Peyer's patch (tissue), 4 donors: ENCODE measurements around the gene PPTC7.

ENCODE experiments used
- POLR2A ChIP-seq, 2 donors: fragments of 450-650 bp; IDR thresholded peaks; one replicate each; pipeline ENCODE4 v1.5.1; 2017; ENCODE audit warnings: antibody characterized with exemption in 2 of 2, mild to moderate bottlenecking in 2 of 2, moderate library complexity in 2 of 2
- TF ChIP-seq, protein P1 (sequence below), 6 experiments: fragments of 450-650 bp in 4 of 6; fragments of 200-600 bp in 2 of 6; sonication (generic) in 1 of 6; IDR thresholded peaks; one replicate each; pipeline ENCODE4 v1.5.1; 2017 to 2019; ENCODE audit warnings: antibody characterized with exemption in 6 of 6, mild to moderate bottlenecking in 3 of 6, moderate library complexity in 1 of 6

DNA sequence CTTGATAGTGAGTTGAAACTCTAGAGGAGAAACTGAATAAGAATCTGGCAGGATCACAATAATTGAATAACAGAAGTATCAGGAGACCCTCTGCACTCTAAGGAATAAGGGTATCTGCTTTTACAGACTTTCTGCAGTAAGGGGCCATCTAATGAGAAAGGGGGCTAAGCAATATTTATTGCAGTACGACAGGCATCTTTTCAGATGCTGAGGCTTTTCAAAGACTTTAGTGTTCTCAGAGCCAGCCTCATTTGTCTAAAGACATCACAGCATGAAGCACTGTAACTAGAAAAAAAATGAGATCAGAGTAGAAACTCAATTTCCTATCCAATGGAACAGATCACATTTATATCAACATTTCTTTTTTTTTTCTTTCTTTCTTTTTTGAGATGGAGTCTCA is 22.2 kb downstream of the PPTC7 start:
- TF ChIP-seq, protein P1, sequence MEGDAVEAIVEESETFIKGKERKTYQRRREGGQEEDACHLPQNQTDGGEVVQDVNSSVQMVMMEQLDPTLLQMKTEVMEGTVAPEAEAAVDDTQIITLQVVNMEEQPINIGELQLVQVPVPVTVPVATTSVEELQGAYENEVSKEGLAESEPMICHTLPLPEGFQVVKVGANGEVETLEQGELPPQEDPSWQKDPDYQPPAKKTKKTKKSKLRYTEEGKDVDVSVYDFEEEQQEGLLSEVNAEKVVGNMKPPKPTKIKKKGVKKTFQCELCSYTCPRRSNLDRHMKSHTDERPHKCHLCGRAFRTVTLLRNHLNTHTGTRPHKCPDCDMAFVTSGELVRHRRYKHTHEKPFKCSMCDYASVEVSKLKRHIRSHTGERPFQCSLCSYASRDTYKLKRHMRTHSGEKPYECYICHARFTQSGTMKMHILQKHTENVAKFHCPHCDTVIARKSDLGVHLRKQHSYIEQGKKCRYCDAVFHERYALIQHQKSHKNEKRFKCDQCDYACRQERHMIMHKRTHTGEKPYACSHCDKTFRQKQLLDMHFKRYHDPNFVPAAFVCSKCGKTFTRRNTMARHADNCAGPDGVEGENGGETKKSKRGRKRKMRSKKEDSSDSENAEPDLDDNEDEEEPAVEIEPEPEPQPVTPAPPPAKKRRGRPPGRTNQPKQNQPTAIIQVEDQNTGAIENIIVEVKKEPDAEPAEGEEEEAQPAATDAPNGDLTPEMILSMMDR (IDR thresholded peaks at IDR 0.05) = no peak
- TF ChIP-seq POLR2A (IDR thresholded peaks at IDR 0.05) = no peak
